Endothelial cell of umbilical vein (primary cell): Measurements from ENCODE around the gene C19orf25. TPM values are rescaled to one million over a fixed set of nuclear protein-coding genes. Genes with fewer than 3 reads are reported as not detected.

ENCODE experiments used
- BruUV-seq: library from RNA; stranded (reverse); fragments of 400-500 nt; replicated peaks from 2 replicates; lab custom pipeline; 2021; lab: Mats Ljungman, UMichigan
- CTCF ChIA-PET: fragments of 300-600, 350-600 bp; sonication (Branson Sonifier 250); formaldehyde crosslinking; loops from one replicate; lab custom pipeline; 2021; ENCODE audit warnings: antibody characterized with exemption, inconsistent platforms; lab: Charles Lee
- POLR2A ChIA-PET: fragments of 300-600, 350-600 bp; sonication (Branson Sonifier 250); formaldehyde crosslinking; loops from one replicate; lab custom pipeline; 2021; ENCODE audit warnings: antibody characterized with exemption, inconsistent platforms; lab: Charles Lee
- DNase-seq: peaks from one replicate; pipeline ENCODE4 v3.0.0-alpha.2; 2011; ENCODE audit warnings: low read depth, low spot score
- FAIRE-seq: peaks from 2 replicates; lab custom pipeline; 2011; peaks lifted over from hg19 to GRCh38; lab: Jason Lieb, UNC
- H2AFZ ChIP-seq: 2 replicates; pipeline ENCODE4 v1.6.0; 2012; ENCODE audit warnings: low read depth, low read length, control low read depth, inconsistent platforms
- H3K27ac ChIP-seq: 2 replicates; pipeline ENCODE4 v1.5.1; 2011; ENCODE audit warnings: low read depth, mild to moderate bottlenecking, control low read depth, low read length, moderate library complexity; ENCODE audit not compliant: insufficient read depth
- H3K27me3 ChIP-seq, 2 experiments: 2 replicates each; pipeline versions ENCODE4 v1.6.0 to v1.6.1; 2011; ENCODE audit warnings: low read length in 2 of 2, mixed read lengths in 1 of 2; ENCODE audit not compliant: control insufficient read depth in 2 of 2, insufficient read depth in 2 of 2
- H3K36me3 ChIP-seq, 2 experiments: 2 replicates in 1 of 2; 3 replicates in 1 of 2; pipeline ENCODE4 v1.5.1; 2011; ENCODE audit warnings: low read length in 2 of 2, mild to moderate bottlenecking in 1 of 2, moderate library complexity in 1 of 2; ENCODE audit not compliant: control insufficient read depth in 2 of 2, insufficient read depth in 2 of 2; ENCODE audit errors: extremely low read depth in 1 of 2
- H3K4me1 ChIP-seq: 3 replicates; pipeline ENCODE4 v1.5.1; 2011; ENCODE audit warnings: mild to moderate bottlenecking, low read length; ENCODE audit not compliant: control insufficient read depth, insufficient read depth; ENCODE audit errors: extremely low read depth
- H3K4me2 ChIP-seq: 2 replicates; pipeline ENCODE4 v1.6.1; 2011; ENCODE audit warnings: low read length, control low read depth, mixed read lengths; ENCODE audit not compliant: insufficient read depth
- H3K4me3 ChIP-seq, 3 experiments: fragments of 200-600 bp in 1 of 3; sonication (generic), shearing (Covaris generic) in 1 of 3; replicated peaks in 1 of 3; 2 replicates each; pipeline ENCODE4 v1.5.1; 2011 to 2016; ENCODE audit warnings: control low read depth in 3 of 3, low read length in 3 of 3, mild to moderate bottlenecking in 2 of 3, inconsistent platforms in 1 of 3, low read depth in 1 of 3, moderate library complexity in 1 of 3; ENCODE audit not compliant: insufficient read depth in 1 of 3
- H3K79me2 ChIP-seq: 2 replicates; pipeline ENCODE4 v1.6.0; 2012; ENCODE audit warnings: low read length, inconsistent platforms; ENCODE audit not compliant: control insufficient read depth, insufficient read depth
- H3K9ac ChIP-seq: replicated peaks from 2 replicates; pipeline ENCODE3; 2011; ENCODE audit warnings: low read length, control low read depth; ENCODE audit not compliant: insufficient read depth; ENCODE audit errors: extremely low read depth
- H3K9me1 ChIP-seq: replicated peaks from 3 replicates; pipeline ENCODE4 v1.6.0; 2011; ENCODE audit warnings: mild to moderate bottlenecking, low read length; ENCODE audit not compliant: control insufficient read depth, insufficient read depth; ENCODE audit errors: extremely low read depth
- H3K9me3 ChIP-seq: replicated peaks from 2 replicates; pipeline ENCODE4 v1.5.1; 2012; ENCODE audit warnings: low read length, inconsistent platforms; ENCODE audit not compliant: control insufficient read depth, insufficient read depth
- H4K20me1 ChIP-seq: replicated peaks from 2 replicates; pipeline ENCODE3; 2011; ENCODE audit warnings: mild to moderate bottlenecking, low read length; ENCODE audit not compliant: control insufficient read depth, insufficient read depth; ENCODE audit errors: extremely low read depth
- CTCF ChIP-seq, 2 donors: IDR thresholded peaks; 1 replicate in 1 of 2; 2 replicates in 1 of 2; pipeline ENCODE4 v1.5.1; 2011; ENCODE audit warnings: low read length in 2 of 2, mild to moderate bottlenecking in 2 of 2, moderate library complexity in 2 of 2, control low read depth in 1 of 2, inconsistent platforms in 1 of 2, low read depth in 1 of 2; ENCODE audit not compliant: insufficient read depth in 1 of 2; ENCODE audit errors: extremely low read depth in 1 of 2
- EZH2 ChIP-seq: IDR thresholded peaks from 2 replicates; pipeline ENCODE4 v1.6.1; 2012; ENCODE audit warnings: borderline replicate concordance, low read depth, mild to moderate bottlenecking, moderate library complexity, low read length, inconsistent platforms; ENCODE audit not compliant: severe bottlenecking
- FOS ChIP-seq: IDR thresholded peaks from 2 replicates; pipeline ENCODE4 v1.6.1; 2011; ENCODE audit warnings: mild to moderate bottlenecking, low read length, moderate library complexity, borderline replicate concordance; ENCODE audit not compliant: insufficient read depth
- GATA2 ChIP-seq: IDR thresholded peaks from 2 replicates; pipeline ENCODE4 v1.7.0; 2011; ENCODE audit warnings: low read depth, mild to moderate bottlenecking, moderate library complexity, mixed read lengths, low read length; ENCODE audit not compliant: insufficient read length, insufficient read depth
- JUN ChIP-seq: IDR thresholded peaks from 2 replicates; pipeline ENCODE4 v1.6.1; 2011; ENCODE audit warnings: borderline replicate concordance, low read depth; ENCODE audit not compliant: insufficient read length, insufficient read depth
- MAX ChIP-seq: IDR thresholded peaks from 2 replicates; pipeline ENCODE4 v1.6.1; 2011; ENCODE audit not compliant: insufficient read depth, insufficient read length
- MYC ChIP-seq: IDR thresholded peaks from one replicate; pipeline ENCODE4 v1.6.1; 2011; ENCODE audit warnings: mild to moderate bottlenecking, low read depth, low read length
- POLR2A ChIP-seq: IDR thresholded peaks from 2 replicates; pipeline ENCODE4 v1.6.1; 2012; ENCODE audit warnings: low read depth, mild to moderate bottlenecking, control low read depth, low read length
- POLR2AphosphoS5 ChIP-seq: IDR thresholded peaks from 2 replicates; pipeline ENCODE4 v1.6.1; 2012; ENCODE audit warnings: low read depth, mild to moderate bottlenecking, control low read depth, low read length, moderate library complexity; ENCODE audit not compliant: insufficient read depth
- dilution Hi-C: fragments of 300-500 bp; cut with MboI; formaldehyde crosslinking; loops from one replicate; pipeline ENCODE4 v1.15.0; 2019; ENCODE audit warnings: low sequenced_read_pairs; ENCODE audit not compliant: extremely low pct_ligation_motif_present
- intact Hi-C: fragments of 100-400 bp; cut with micrococcal nuclease; formaldehyde crosslinking; loops from one replicate; pipeline ENCODE4 v1.10.0; 2022
- polyA plus RNA-seq, 4 experiments: library from polyadenylated mRNA; depleted of rRNA in 3 of 4; stranded (reverse) in 3 of 4; unstranded in 1 of 4; fragments of >200 nt; gene quantifications; 2 replicates each; pipeline versions ENCODE4 v1.2.1 to v1.2.3, GENCODE V29; 2011 to 2012; ENCODE audit warnings: missing spikeins in 1 of 4
- total RNA-seq: library from RNA; stranded (reverse); gene quantifications from 2 replicates; pipeline ENCODE4 v1.2.3, GENCODE V29; 2021

Gene C19orf25
- total and polyA plus RNA-seq, 2 donors (not counting 3 experiments of a cell fraction or from before 2014, with no cell fraction given): 28.0 to 34.6 TPM

GRCh38 chr19:1441677-1442438, 37.2 kb downstream of the C19orf25 start:
- dilution Hi-C loops: no loop called here
- intact Hi-C loops: no loop called here
- peaks cover 6% of the 10 kb centered on the region for H3K4me1 ChIP-seq
- no peak for DNase-seq
- no peak overlapping the region for H3K4me2 ChIP-seq
- H3K9ac ChIP-seq: no peak overlapping the region
- no peak for FAIRE-seq
- CTCF ChIA-PET: no interaction called here
- no peaks in the 10 kb centered on the region for H3K9me3 ChIP-seq
- peaks cover 34% of the 10 kb centered on the region for H3K79me2 ChIP-seq
- no TSS peak for BruUV-seq
- H3K4me3 ChIP-seq: no peak overlapping the region
- H3K36me3 ChIP-seq: peaks cover 7 to 21% of the 10 kb centered on the region in 2 experiments
- H3K27ac ChIP-seq: no peak overlapping the region
- peaks cover under 1 to 9% of the 10 kb centered on the region in 2 experiments for H3K27me3 ChIP-seq
- H3K9me1 ChIP-seq: no peaks in the 10 kb centered on the region
- TF ChIP-seq POLR2AphosphoS5: no peak
- H2AFZ ChIP-seq: no peak overlapping the region
- POLR2A ChIA-PET: interaction anchor here (0.6 to 0.7 kb wide), 2 partner anchors 30 to 49 kb away, joined by 3 to 4 read pairs; partner anchors contain the start of gene REEP6
- no peaks in the 10 kb centered on the region for H4K20me1 ChIP-seq

GRCh38 chr19:1441022-1441426, 38.0 kb downstream of the C19orf25 start:
- no peaks in the 10 kb centered on the region for H3K9me3 ChIP-seq
- intact Hi-C loops (no loop called here), dilution Hi-C loops (no loop called here)
- peaks cover 7 to 21% of the 10 kb centered on the region in 2 experiments for H3K36me3 ChIP-seq
- H3K9me1 ChIP-seq: no peaks in the 10 kb centered on the region
- H4K20me1 ChIP-seq: no peaks in the 10 kb centered on the region
- FAIRE-seq (no peak), DNase-seq (no peak)
- TF ChIP-seq POLR2AphosphoS5: no peak
- TF ChIP-seq CTCF (IDR thresholded peaks at IDR 0.05; ENCODE audit: extremely low read depth in 1 of 2, insufficient read depth in 1 of 2, low read depth in 1 of 2, low read length in 2 of 2): no peak
- TF ChIP-seq FOS: no peak
- no peak for TF ChIP-seq POLR2A
- TF ChIP-seq MAX: no peak
- no peak for TF ChIP-seq MYC
- no peak for TF ChIP-seq JUN
- TF ChIP-seq GATA2: no peak
- no peak for TF ChIP-seq EZH2
- no TSS peak for BruUV-seq
- peaks cover 6% of the 10 kb centered on the region for H3K4me1 ChIP-seq
- peaks cover 34% of the 10 kb centered on the region for H3K79me2 ChIP-seq
- no peak overlapping the region for H3K27ac ChIP-seq
- POLR2A ChIA-PET: interaction anchor here (0.6 kb wide), 1 partner anchor 29 kb away, joined by 4 read pairs; no protein-coding TSS in a partner anchor
- CTCF ChIA-PET: no interaction called here
- no peak overlapping the region for H3K9ac ChIP-seq
- peaks cover 0 to under 1% of the 10 kb centered on the region in 2 experiments for H3K27me3 ChIP-seq
- no peak overlapping the region for H3K4me2 ChIP-seq
- H3K4me3 ChIP-seq: no peak overlapping the region
- H2AFZ ChIP-seq: no peak overlapping the region
